GM21515 (cell line): ENCODE measurements around the gene TMEM170B.

Experiments
- ATAC-seq: cut with Tn5 transposase; IDR thresholded peaks from one replicate; pipeline ENCODE4 v1.9.1; 2021; ENCODE audit not compliant: unreplicated experiment

The TMEM170B gene

GRCh38 chr6:11584244-11584643, 46.7 kb downstream of the TMEM170B start:
- no peak for ATAC-seq

- no peak for ATAC-seq
These were observed 48.0 kb downstream of the TMEM170B start for GRCh38 chr6:11585426-11586016.

GRCh38 chr6:11586117-11586516, 48.6 kb downstream of the TMEM170B start:
- no peak for ATAC-seq

- ATAC-seq = no peak
These were observed 49.0 kb downstream of the TMEM170B start for GRCh38 chr6:11586536-11586935.

GRCh38 chr6:11589261-11589660, 51.7 kb downstream of the TMEM170B start:
- no peak for ATAC-seq

GRCh38 chr6:11592294-11592906, 54.9 kb downstream of the TMEM170B start:
- no peak for ATAC-seq

GRCh38 chr6:11593096-11593495, 55.5 kb downstream of the TMEM170B start:
- ATAC-seq = no peak

- no peak for ATAC-seq
These were observed 58.4 kb downstream of the TMEM170B start for GRCh38 chr6:11595903-11596302.

- ATAC-seq = no peak
These were observed 59.2 kb downstream of the TMEM170B start for GRCh38 chr6:11596640-11597237.

GRCh38 chr6:11598687-11599086, 61.1 kb downstream of the TMEM170B start:
- ATAC-seq = no peak

- no peak for ATAC-seq
These were observed 62.7 kb downstream of the TMEM170B start for GRCh38 chr6:11600251-11600650.

GRCh38 chr6:11601776-11602605, 64.4 kb downstream of the TMEM170B start:
- ATAC-seq = no peak

GRCh38 chr6:11604215-11604614, 66.7 kb downstream of the TMEM170B start:
- ATAC-seq = no peak

- no peak for ATAC-seq
These were observed 67.4 kb downstream of the TMEM170B start for GRCh38 chr6:11604836-11605506.

GRCh38 chr6:11605507-11605905, 68.0 kb downstream of the TMEM170B start:
- ATAC-seq = no peak

- ATAC-seq = no peak
These were observed 68.8 kb downstream of the TMEM170B start for GRCh38 chr6:11606332-11606731.

GRCh38 chr6:11607383-11607782, 69.8 kb downstream of the TMEM170B start:
- no peak for ATAC-seq

GRCh38 chr6:11608600-11609323, 71.2 kb downstream of the TMEM170B start:
- no peak for ATAC-seq

- no peak for ATAC-seq
These were observed 71.9 kb downstream of the TMEM170B start for GRCh38 chr6:11609324-11610071.

- no peak for ATAC-seq
These were observed 75.8 kb downstream of the TMEM170B start for GRCh38 chr6:11613336-11613735.
